WERI-Rb-1 (cell line): ENCODE measurements around the gene GIMAP8.
A peak's percentile ranks its signal among the peaks of the same experiment; 100 is the strongest.

Source experiments
- DNase-seq: peaks from one replicate; pipeline ENCODE4 v3.0.0-alpha.2; 2020
- H3K27ac ChIP-seq: fragments of 250-450 bp; sonication (Bioruptor Pico); 2 replicates; pipeline ENCODE4 v1.5.1; 2020; ENCODE audit warnings: mild to moderate bottlenecking, moderate library complexity
- H3K27me3 ChIP-seq: fragments of 250-450 bp; sonication (Bioruptor Pico); 2 replicates; pipeline ENCODE4 v1.5.1; 2021; ENCODE audit warnings: mild to moderate bottlenecking, low read depth, moderate library complexity; ENCODE audit not compliant: insufficient read depth, severe bottlenecking
- H3K36me3 ChIP-seq: fragments of 250-450 bp; sonication (Bioruptor Pico); 2 replicates; pipeline ENCODE4 v1.5.1; 2020; ENCODE audit warnings: mild to moderate bottlenecking, moderate library complexity
- H3K4me3 ChIP-seq: 2 replicates; pipeline ENCODE4 v1.5.1; 2011; ENCODE audit warnings: low read depth, mild to moderate bottlenecking, control low read depth, low read length
- H3K9me3 ChIP-seq: fragments of 250-450 bp; sonication (Bioruptor Pico); 2 replicates; pipeline ENCODE4 v1.5.1; 2021; ENCODE audit warnings: mild to moderate bottlenecking, moderate library complexity; ENCODE audit not compliant: severe bottlenecking
- TF ChIP-seq, protein P1 (sequence below): IDR thresholded peaks from 2 replicates; pipeline ENCODE4 v1.5.1; 2011; ENCODE audit warnings: low read depth, mild to moderate bottlenecking, control low read depth, inconsistent platforms, low read length

GIMAP8 gene

DNA sequence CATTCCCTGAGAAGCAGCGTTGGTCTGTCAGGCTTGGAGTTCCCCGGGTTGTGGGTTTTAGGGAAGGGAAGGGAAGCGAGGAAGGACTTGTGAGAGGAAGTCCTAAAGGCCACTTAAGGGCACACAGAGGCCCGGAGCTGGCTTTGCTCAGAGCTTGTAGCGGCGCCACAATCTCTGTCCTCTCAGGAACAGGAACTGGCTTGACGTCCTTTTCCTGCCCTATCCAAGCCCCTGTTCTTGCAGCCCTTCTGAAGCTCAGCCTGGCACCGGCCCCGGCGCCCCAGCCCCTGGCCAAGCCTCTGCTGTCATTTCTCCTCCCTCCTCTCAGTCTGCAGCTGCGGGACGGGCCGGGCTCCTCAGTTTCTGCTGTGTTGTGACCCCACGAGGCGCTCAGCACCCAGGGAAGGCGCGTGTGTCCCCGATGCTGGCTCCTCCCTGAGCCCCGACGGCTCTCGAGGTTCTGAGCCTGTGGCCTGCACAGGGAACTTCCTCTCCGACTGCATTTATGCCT lies at the start of gene GIMAP8:
TSS of gene GIMAP8 (plus strand) at position 140 of the 511 bp plus-strand sequence. CDS start 16,069 bp downstream, outside the sequence.
- Histone ChIP-seq H3K36me3 (no peaks in the 10 kb centered on the region), H3K4me3 (no peak within 1 kb of the TSS), H3K27ac (no peak within 1 kb of the TSS), H3K27me3 (no peaks in the 10 kb centered on the region), H3K9me3 (no peaks in the 10 kb centered on the region)
- DNase-seq = no peak
- TF ChIP-seq, protein P1, sequence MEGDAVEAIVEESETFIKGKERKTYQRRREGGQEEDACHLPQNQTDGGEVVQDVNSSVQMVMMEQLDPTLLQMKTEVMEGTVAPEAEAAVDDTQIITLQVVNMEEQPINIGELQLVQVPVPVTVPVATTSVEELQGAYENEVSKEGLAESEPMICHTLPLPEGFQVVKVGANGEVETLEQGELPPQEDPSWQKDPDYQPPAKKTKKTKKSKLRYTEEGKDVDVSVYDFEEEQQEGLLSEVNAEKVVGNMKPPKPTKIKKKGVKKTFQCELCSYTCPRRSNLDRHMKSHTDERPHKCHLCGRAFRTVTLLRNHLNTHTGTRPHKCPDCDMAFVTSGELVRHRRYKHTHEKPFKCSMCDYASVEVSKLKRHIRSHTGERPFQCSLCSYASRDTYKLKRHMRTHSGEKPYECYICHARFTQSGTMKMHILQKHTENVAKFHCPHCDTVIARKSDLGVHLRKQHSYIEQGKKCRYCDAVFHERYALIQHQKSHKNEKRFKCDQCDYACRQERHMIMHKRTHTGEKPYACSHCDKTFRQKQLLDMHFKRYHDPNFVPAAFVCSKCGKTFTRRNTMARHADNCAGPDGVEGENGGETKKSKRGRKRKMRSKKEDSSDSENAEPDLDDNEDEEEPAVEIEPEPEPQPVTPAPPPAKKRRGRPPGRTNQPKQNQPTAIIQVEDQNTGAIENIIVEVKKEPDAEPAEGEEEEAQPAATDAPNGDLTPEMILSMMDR = no peak

DNA sequence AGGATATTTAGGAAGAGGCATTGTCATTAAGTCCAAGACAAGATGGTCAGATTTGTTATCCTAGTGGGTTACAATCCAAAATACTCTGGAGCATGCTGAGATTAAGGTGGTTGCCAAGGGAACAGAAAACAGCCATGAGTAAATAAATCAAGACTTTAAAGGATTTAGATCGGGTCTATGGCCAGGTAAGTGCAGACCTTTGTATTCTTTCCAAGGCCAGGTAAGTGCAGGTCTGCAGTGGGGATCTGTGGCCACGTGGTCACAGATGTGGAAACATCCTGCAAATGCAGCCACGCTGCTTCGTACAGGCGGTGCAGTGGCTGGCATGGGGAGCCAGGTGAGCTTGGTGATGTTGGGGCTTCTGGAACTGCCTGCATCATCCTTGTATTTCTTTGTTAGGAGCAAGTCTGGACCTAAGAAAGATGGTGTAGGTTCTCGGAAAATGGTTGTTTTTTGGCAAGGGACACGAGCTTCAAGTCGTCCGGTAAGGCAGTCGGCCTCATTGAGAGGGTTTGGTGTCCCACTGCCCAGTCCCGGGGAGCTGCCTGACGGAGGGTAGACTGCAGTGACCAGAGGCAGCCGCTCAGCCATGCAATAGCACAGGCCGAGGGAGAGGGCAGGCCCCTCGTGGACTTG lies 49.5 kb upstream of the GIMAP8 start:
- TF ChIP-seq, protein P1 = no peak
- H3K27ac ChIP-seq = peak overlapping the region; percentile 9; the same call in 1 of the 2 replicates
- peak; percentile 4 for DNase-seq
- H3K4me3 ChIP-seq = no peak overlapping the region
- H3K27me3 ChIP-seq = no peaks in the 10 kb centered on the region
- no peaks in the 10 kb centered on the region for H3K9me3 ChIP-seq
- peaks cover 14% of the 10 kb centered on the region for H3K36me3 ChIP-seq

DNA sequence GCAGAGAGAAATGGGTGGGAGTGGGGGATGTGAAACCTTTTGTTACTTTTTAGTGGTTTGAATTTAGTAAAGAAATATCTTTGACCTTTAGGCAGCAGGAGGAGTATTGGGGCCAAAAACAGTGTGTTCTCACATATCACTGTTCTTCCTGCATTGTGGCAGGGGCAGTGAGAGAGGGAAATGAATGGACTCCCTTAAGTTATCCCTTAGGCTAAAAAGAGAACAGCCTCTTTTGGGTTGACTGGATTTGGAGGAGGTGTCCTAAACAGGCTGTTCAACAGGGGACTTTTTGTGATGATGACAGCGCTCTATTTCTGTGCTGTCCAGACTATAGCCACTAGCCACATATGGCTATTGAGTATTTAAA lies 49.0 kb upstream of the GIMAP8 start:
- H3K4me3 ChIP-seq = no peak overlapping the region
- TF ChIP-seq, protein P1 = no peak
- H3K27me3 ChIP-seq = no peaks in the 10 kb centered on the region
- H3K9me3 ChIP-seq = no peaks in the 10 kb centered on the region
- H3K36me3 ChIP-seq = peaks cover 14% of the 10 kb centered on the region
- H3K27ac ChIP-seq = no peak overlapping the region
- no peak for DNase-seq

DNA sequence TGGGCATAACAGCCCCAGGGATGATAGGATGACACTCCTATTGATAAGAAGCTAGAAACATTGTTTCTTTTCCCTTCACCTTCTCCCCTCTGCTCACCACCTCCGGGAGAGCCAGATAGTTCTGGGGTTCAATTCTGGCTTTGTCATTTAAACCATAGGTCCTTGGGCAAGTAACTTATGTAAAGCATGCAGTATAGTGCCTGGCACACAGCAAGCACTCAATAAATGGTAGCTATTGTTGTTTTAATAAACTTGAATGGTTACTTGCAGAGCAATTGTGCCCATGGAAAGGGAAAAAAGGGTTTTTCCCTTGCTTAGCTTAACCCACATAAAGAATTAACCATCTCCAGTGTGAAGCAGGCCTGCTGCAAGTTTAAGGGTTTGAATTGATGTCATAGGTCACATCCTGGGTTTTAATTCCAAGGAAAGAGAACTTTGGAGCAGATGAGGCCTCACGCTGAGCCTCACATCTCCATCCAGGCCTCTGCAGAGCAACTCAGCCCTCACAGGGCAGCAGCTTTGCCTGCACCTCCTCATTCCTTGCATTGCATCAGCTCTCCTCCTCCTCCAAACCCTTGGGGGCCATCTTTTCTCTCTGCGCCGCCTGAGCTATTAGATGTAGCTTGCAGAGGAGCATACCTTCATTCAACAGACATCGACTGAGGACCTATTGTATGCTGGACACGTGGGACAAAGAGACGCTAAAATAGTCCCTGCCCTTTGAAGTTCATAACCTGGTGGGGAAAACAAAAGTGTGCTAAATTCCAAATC lies 48.4 kb upstream of the GIMAP8 start:
- Histone ChIP-seq H3K36me3 (peaks cover 14% of the 10 kb centered on the region), H3K9me3 (no peaks in the 10 kb centered on the region), H3K27me3 (no peaks in the 10 kb centered on the region), H3K27ac (peak overlapping the region; percentile 43), H3K4me3 (no peak overlapping the region)
- TF ChIP-seq, protein P1 = no peak
- peak; percentile 11 for DNase-seq

DNA sequence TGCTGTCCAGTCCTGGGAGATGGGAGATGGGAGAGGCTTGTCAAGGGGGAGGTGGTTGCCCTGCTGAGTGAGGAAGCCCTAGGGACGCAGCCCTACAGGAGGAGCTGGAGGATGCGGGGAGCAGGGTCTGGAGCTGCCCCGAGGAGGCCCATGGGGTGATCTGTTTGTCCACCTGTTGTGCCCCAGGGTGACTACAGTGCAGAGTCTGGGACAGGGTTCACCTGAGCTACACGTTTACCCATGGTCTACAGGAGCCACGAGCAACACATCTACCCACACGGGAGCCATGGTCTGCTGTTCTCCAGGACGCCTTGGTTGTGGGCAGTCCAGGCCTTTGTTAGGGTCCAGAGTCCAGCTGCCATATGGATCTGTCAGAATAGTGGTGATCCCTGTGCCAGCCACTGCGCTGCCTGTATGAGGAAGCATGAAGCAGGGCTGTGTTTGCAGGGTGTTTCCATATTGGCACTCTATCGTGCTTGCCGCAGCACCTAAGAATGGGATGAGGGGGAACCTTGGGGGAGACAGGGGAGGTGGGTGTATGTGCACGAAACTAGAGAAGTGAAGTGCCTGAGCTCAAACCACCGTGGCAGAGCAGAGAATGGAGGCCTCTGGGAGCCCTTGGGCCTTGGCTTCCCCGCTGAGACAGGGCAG lies 47.6 kb upstream of the GIMAP8 start:
- H3K9me3 ChIP-seq = no peaks in the 10 kb centered on the region
- peak; percentile 31 for DNase-seq
- TF ChIP-seq, protein P1 = no peak
- peaks cover 12% of the 10 kb centered on the region for H3K36me3 ChIP-seq
- peak overlapping the region; percentile 43 for H3K27ac ChIP-seq
- no peak overlapping the region for H3K4me3 ChIP-seq
- no peaks in the 10 kb centered on the region for H3K27me3 ChIP-seq
